GM19238 (cell line): ENCODE results near the gene MRPL38.

ENCODE experiments used
- DNase-seq: peaks from one replicate; pipeline ENCODE4 v3.0.0; 2011; ENCODE audit warnings: low spot score; ENCODE audit not compliant: insufficient read length

Gene MRPL38

DNA sequence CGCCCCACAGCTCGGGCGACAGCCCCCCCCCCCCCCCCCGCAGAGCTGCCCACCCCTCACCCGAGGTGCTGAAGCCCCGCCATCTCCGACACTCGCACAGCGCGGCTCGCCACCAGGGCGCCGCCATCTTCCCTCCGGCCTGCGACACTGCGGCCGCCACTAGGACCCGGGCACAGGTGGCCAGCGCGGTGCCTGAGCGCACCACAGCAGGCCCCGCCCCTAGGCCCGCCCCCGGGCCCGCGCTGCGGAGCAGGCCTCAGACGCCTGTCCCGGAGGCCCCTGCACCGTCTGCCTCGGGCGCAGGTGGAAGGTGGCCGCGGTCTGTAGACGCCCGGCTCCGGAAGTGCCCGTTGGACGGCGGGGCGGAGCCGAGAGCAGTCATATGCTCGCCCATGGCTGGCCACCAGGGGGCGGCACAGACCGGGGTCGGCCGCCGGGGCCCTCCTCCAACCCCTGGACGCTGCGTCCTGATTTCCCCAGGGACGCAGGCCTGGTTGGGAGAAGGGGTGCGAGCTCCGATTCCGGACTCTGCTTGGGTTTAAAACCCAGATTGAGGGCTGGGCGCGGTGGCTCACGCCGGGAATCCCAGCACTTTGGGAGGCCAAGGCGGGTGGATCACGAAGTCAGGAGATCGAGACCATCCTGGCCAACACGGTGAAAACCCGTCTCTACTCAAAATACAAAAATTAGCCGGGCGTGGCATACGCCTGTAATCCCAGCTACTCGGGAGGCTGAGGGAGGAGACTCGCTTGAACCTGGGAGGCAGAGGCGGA lies at the start of gene MRPL38:
TSS of gene MRPL38 (minus strand) at position 136 of the 773 bp plus-strand sequence. CDS start at position 127, 9 bp downstream.
- peak; percentile 100 for DNase-seq

DNA sequence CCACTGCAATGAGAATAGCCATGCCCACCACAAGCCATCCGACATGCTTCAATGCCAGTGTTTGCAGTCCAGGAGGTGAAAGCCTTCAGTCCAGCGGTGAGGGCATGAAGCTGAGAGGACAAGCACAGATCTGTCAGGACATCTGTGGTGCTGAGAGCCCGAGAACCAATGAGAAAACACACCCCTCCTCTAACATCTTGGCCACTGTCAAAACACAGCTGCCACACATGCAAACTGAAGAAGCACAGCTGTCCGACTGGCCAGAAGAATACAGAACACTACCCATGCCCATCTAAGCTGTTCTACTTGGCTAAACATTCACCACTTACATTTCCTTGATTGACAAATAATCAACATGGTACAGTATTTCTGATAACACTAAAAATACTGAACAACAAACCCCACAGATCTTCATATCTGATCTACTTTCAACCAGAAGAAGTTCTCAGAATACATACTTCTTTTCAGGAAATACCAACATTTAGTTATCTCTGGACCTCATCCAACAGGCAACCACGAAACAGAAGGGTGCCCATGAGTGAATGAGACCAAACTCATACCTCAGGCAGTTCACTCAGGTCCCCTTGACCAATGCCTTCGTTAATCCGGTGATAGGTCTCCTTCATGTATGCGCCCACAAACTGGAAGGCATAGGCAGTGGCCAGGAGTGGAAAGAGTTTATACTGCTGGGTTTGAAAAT lies 46.3 kb upstream of the MRPL38 start:
- no peak for DNase-seq

DNA sequence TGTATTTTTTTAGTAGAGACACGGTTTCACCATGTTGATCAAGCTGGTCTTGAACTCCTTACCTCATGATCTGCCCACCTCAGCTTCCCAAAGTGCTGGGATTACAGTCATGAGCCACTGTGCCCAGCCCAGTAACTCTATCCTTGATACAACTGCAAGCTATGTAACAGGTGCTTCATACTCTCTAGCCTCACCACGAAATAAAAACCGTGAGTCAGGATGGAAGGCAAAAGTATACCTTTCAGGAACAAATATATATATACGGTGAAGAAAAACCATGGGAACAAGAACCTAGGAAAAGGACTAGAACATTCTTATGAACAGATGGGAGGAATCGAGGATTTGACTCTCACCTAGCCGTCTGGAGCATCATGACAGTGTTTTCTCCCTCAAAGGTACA lies 45.7 kb upstream of the MRPL38 start:
- DNase-seq, result no peak

DNA sequence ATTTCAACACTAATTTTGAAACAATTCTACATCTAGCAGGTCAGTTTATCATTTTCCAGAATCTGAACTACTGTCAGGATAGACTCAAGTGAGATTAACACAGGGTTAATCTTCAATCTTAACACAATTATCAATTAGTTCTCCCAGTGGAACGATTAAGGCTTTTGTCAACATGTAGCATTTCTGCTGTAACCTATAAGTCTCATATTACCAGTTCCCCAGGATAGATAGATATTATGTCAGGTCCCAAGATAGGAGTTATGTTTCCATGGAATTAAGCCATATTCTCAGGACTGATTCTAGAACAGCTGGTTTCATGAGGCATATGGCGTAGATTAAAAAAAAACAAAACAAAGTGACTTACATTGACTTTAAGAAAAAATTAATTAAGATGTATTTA lies 40.5 kb upstream of the MRPL38 start:
- no peak for DNase-seq

DNA sequence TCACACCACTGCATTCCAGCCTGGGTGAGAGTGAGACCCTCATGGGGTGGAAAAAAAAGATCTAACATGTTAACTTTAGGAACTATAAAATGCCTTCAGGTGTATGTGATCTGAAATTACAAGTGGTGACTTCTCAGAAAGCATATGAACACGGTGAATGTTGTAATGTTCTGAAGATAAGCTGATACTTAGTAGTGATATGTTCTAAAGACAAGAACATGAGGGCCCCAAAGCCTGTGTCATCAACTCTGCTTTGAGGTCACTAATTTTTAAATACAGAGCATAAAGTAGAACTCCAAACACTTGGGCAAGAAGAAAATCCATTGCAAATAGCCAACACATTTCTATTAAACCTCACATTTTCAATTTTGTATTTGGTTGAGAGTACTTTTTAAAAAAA lies 38.8 kb upstream of the MRPL38 start:
- no peak for DNase-seq

DNA sequence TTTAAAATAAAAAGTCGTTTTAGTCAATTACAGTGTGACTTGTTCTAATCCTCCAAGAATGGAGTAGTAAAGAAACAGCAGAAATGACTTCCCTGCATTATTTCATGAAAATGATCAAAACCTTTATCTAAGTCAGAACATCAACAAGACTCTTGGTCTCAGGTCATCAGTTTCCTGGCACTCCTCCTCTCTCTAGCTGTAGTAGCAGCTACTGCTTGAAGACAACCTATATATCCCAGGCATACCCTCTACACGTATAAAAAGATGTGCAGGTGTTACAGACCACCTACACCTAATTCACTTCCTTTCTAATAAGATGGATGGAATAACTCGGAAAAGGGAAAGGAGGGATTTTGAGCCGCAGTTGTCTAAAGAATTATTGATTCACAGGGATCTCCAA lies 37.8 kb upstream of the MRPL38 start:
- DNase-seq, result no peak

DNA sequence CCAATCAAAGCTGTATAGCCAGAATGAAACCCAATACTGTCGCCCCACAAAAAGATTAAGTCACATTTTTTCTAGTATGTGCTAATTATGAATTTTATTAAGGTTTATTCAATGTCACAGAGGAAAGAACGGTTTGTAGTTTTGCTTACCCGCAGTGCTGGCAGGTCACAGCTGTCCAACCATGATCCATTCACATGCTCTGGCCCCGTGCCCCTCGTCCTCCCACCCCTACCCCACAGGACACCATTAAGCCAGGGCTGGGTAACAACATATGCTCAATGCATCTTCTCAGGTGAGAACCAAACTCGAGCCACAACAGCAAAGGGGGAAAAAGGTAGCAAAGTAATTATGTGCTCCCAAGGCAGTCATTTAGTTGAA lies 36.7 kb upstream of the MRPL38 start:
- DNase-seq, result no peak

DNA sequence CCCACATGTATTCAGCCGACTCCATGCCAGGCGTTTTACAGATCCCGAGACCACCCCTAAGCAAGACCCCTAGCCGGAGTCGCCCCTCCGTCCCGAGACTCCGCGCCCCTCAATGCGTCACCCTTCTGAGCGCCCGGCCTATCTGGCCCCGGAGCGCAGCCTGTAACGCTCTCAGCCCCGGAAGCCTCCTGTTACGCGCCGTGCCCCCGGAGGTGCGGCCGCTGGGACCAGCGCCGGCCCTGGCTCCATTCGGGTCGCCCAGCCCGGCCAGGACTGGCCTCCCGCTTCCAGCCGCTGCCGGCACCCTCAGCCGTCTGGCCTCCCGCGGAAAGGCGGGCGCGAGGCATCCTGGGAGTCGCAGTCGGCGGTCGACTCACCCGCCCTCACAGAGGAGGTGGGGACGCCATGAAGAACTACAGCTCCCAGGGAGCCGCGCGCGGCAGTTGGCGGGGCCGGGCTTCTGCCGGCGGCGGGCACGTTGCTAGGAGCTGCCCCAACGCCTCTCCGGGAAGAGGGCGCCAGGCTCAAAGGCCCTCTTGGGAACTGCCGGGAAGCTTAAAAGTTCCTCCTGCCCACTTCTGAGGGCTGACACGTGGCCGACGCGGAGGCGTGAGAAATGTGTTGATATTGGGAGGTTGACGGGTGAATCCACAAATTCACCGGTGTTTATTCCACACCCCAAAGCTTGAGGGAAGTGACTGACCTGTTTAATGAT lies 36.2 kb upstream of the MRPL38 start, which contains the start of gene FBF1:
TSS of gene FBF1 (minus strand) at position 316 of the 715 bp plus-strand sequence. CDS start 2,893 bp downstream, outside the sequence.
- peak; percentile 97 for DNase-seq

DNA sequence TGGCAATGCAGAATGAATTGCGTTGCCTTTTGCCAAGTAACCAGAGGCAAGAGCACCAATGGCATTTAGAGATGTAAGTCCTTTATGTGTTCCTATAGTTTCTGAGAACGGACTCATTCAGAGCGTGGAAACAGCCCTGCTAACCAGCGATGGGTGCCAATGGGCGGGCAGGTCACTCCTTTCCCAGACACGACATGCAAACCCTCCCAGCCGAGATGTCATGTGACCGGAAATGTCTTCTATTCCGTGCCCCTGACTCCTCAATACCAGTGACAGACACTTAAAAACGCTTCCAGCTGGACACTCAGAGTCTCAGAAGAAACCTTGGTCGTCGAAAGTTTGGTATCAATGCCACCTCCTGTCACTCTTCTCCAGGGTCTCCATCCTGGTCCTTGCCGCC lies 33.0 kb upstream of the MRPL38 start:
- no peak for DNase-seq

DNA sequence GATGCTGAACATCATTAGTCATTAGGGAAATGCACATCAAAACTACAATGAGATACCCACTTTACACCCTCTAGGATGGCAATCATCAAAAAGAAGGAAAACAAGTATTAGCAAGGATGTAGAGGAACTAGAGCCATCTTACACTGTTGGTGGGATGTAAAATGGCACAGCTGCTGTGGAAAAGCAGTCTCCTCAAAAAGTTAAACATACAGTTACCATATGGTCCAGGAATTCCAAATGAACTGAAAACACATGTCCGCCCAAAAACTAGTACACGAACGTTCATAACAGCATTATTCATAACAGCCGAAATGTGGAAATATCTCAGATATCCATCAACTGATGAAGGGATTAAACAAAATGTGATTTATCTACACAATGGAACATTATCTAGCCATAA lies 29.1 kb upstream of the MRPL38 start:
- DNase-seq, result no peak

DNA sequence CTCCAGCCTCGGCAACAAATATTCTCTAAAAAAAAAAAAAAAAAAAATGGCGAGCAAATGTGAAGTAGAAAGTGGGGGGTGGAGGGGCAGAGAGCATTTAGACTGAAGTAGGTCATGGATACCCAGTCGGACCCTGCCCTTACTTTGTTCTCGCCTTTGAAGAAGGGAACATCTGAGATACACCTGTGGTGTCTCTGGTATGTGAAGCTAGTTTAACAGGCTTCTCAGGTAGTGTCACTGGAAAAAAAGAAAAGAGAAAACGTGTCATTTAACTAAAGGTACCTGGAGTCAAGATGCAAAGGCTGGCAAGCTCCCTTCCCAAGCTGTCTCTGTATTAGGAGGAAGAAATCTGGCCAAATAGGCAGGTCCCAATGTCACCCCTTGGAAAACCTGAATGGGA lies 28.2 kb upstream of the MRPL38 start:
- no peak for DNase-seq

DNA sequence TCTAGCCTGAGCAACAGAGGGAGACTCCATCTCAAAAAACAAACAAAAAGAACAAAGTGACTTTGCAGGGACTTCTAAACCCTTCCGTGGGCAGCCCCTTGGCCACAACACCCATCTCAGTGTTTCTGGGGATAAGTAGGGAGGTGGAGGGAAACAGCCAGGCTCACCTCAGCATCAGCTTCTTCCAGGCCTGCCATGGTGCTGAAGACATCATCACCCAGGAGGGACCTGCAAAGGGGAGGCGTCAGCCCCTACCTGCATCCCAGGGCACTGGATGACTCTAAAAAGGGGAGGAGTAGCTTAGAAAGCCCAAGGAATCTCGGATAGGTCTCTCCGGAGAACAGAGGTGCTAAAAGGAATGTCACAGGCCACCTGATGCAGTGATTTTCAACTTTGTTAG lies 26.4 kb upstream of the MRPL38 start:
- no peak for DNase-seq

DNA sequence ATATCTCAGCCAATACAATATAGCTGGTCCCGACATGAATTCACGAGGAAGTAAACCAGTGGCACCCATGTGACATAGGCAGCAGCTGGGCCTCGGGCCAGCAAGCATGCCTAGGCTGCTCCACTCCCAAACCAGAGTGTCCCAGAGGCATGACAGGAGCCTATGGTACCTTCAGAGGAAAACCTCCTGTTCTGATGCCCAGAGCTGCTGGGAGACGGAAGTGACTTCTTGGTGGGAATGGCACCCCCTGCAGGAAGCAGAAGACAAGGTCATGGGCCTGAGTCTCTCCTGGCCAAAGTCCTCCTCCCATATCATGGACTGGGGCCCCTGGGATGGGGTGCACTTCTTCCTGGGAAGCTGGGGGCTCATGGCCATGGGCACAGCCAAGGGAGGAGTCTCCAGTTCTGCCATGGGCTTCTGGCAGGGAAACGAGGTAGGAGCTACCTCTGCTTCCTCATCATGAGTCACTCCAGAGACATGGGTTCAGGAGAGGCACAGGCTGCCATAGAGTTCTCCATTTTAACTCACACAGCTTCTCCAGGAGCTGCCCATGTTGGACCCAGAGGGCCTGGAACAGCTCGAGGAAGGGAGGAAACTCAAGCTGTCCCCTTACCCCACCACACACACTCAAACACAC lies 22.7 kb upstream of the MRPL38 start:
- DNase-seq, result peak; percentile 37

DNA sequence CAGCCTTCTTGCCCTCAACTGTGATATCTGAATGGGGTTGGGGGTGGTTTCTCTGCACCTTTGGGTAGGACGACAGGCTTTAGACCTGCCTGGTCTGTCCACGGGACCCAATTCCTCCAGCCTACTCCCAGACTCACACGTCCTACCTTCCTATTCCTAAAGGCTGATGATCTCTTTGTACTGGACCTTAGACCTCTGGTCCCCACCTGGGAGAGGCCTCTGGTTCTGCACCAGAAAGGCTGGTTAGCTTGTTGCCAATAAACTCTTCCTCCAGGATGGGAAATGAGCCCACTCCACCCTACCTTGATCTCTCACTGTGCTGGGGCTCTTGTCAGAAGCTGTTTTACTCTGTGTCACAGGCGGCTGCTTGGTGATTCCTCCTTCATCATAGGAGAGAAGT lies 21.8 kb upstream of the MRPL38 start:
- DNase-seq, result no peak

DNA sequence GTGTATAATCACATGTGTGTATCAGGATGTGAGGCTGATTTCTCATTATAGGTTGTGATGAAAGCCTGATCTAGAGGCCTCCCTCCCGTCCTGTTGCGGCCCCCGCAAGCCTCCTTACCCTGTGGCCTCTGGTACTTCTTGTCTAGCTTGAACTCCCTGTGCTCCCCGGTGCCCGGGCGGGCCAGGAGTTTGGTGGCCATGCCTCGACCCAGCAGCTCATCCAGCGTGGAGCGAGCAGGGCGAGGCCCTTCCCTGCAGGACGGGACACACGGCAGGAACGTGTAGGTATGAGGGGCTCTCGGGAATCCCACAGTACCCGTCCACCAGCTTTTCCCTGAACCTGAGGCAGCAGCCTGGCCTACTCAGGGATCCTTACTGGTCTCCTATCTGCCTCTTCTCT lies 21.2 kb upstream of the MRPL38 start:
- DNase-seq, result no peak

DNA sequence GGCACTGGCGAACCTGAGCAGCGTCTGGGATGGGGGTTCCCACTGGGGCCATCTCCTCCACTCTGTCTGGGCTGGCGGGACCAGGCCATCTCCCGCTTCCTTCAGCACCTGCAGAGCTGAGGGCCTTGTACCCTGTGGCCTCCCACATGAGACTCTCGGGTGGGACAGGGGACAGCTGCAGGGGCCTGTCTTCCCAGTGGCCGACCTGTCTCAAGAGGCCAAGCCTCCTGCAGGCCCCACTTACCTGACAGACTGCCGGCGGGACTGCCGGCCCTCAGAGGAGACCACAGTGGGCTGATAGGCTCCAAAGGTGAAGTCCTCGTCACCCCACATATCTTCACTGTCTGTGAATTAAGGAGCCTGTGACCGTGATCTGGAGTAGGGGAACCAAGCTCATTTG lies 20.4 kb upstream of the MRPL38 start:
- DNase-seq, result no peak

DNA sequence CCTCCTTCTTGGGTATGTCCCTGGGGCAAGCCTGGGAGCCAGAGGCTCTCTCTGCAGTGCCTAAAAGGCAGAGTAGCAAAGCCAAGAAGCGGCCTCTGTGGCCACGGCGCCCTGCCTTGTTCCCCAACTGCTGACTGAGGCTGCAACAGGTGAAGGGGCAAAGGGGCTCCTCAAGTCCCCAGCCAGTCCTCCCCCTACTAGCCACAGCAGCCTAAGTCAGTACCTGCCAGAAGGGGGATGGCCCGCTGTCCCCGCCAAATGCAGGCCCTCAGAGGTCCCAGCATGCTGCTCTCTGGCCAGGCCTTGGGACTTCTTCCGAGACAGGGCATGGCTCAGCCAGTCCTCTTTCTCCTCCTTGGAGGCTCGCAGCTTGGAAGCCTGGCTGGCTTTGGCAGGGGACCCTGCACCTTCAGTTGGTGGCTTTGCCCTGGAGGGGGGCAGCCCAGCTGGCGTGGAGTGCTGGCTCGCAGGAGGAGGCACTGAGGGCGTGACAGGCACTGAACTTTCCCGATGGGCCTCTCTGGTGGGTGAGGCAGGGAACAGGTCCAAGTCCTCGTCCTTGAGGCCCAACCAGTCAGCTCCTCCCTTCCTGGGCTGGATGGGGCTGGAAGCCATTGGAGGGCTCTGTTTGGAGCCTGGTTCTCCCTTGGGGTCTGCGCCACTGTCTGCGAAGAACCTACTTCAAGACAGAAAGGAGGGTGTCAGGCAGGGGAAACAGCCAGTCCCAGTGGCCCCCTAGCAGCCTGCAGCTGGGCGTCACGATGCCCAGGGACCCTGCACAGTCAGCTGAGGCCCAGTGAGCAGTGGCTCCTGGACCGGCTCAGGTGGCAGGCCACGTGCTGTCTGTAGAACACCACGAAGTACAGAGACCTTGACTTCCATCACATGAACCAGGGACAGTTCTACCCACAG lies 18.5 kb upstream of the MRPL38 start:
- no peak for DNase-seq

DNA sequence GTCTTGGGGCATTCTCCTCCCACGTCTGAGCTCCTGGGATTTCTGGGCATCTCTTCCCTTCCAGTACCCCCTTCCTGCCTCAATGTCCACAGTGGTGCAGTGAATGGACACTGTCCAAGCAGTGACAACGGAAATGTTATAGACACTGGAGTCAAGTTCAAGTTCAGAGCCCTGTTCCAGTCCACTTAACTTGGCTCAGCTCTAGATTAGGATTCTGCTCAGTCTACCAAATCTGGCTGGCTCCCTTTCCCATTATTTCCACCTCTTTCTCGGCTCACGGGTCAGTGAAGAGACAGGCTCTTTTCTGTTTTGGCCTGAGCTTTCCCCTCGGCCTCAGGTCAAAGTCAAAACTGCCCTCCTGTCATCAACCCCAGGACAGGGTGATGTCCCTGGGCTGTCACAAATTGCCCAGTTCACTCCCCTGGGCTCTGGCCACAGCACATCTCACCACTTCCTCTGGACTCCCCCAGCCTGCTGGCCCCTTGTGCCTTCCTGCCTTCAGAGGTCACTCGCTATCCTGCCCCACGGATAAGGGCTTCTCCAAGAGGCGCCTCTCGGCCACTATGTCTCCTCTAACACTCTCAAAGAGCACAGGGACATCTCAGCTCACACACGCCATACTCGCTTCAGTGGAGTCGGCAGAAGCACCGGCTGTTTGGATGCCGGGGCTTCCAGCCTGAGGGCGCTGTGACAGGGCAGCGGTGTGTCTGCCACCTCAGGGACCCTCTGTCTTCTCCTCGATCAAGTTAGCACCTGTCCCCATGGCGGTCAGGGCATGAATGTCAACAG lies 17.7 kb upstream of the MRPL38 start:
- DNase-seq, result no peak

DNA sequence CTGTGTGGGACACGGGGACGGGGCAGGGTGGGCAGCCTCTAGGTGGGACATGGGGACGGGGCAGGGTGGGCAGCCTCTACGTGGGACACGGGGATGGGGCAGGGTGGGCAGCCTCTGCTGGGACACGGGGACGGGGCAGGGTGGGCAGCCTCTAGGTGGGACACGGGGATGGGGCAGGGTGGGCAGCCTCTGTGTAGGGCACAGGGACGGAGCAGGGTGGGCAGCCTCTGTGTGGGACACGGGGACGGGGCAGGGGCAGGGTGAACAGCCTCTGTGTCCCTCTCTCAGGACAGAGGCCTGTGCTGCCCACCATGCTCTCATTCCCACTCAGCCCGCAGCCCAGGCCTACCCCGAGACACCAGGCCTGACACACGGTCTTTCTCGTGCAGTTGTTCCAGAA lies 16.9 kb upstream of the MRPL38 start:
- no peak for DNase-seq

DNA sequence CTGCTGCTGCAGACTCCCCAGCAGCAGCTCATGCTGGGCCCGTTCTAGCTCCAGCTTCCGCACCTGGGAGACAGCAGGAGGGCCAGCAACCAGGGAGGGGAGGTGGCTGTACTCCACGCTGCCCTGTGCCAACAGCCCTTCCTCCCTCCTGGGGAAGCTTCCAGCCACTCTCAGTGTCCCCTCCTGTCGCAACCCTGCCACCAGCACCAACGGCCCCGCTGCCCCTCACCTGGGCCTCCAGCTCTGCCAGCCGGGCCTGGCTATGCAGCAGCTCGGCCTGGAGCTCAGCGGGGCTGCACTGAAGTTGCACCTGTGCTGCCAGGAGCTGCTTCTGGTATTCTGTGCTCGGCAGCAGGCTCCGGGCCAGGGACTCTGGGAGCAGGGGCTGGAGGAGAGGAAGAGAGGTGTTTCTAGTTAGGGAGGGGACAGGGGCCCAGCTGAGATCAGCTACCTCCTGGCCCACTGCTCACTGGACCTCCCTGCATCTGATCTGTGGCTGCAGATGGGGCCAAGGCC lies 15.4 kb upstream of the MRPL38 start:
- DNase-seq, result no peak
